Keratinocyte (primary cell): Measurements from ENCODE around the gene PRR19. TPM values are rescaled to one million over a fixed set of nuclear protein-coding genes. Genes with fewer than 3 reads are reported as not detected.

Experiments
- DNase-seq: peaks from one replicate; pipeline ENCODE4 v3.0.0-alpha.2; 2011; ENCODE audit warnings: low read depth, missing footprints, low spot score
- FAIRE-seq: peaks from 2 replicates; lab custom pipeline; 2011; peaks lifted over from hg19 to GRCh38; lab: Jason Lieb, UNC
- H2AFZ ChIP-seq: 2 replicates; pipeline ENCODE4 v1.6.0; 2012; ENCODE audit warnings: low read length, control low read depth, inconsistent platforms; ENCODE audit not compliant: control insufficient read depth
- H3K27ac ChIP-seq: 2 replicates; pipeline ENCODE4 v1.5.1; 2011; ENCODE audit warnings: low read length; ENCODE audit not compliant: control insufficient read depth, insufficient read depth
- H3K27me3 ChIP-seq: 3 replicates; pipeline ENCODE4 v1.6.0; 2011; ENCODE audit warnings: low read length; ENCODE audit not compliant: control insufficient read depth, insufficient read depth; ENCODE audit errors: extremely low read depth
- H3K36me3 ChIP-seq, 2 experiments: 2 replicates in 1 of 2; 3 replicates in 1 of 2; pipeline ENCODE4 v1.5.1; 2011; ENCODE audit warnings: low read length in 2 of 2, mild to moderate bottlenecking in 1 of 2; ENCODE audit not compliant: control insufficient read depth in 2 of 2, insufficient read depth in 2 of 2; ENCODE audit errors: extremely low read depth in 1 of 2
- H3K4me1 ChIP-seq: 3 replicates; pipeline ENCODE4 v1.5.1; 2011; ENCODE audit warnings: low read length; ENCODE audit not compliant: control insufficient read depth, insufficient read depth; ENCODE audit errors: extremely low read depth
- H3K4me2 ChIP-seq: 3 replicates; pipeline ENCODE4 v1.6.0; 2011; ENCODE audit warnings: low read depth, low read length; ENCODE audit not compliant: control insufficient read depth, insufficient read depth; ENCODE audit errors: extremely low read depth
- H3K4me3 ChIP-seq, 3 experiments: fragments of 200-600 bp in 1 of 3; sonication (generic) in 1 of 3; 2 replicates in 2 of 3; 3 replicates in 1 of 3; pipeline ENCODE4 v1.5.1; 2011 to 2016; ENCODE audit warnings: low read length in 3 of 3, mild to moderate bottlenecking in 3 of 3, control low read depth in 2 of 3, inconsistent platforms in 1 of 3, low read depth in 1 of 3, mixed read lengths in 1 of 3, mixed run types in 1 of 3, moderate library complexity in 1 of 3; ENCODE audit not compliant: control insufficient read depth in 2 of 3, insufficient read depth in 2 of 3; ENCODE audit errors: extremely low read depth in 1 of 3
- H3K79me2 ChIP-seq: 2 replicates; pipeline ENCODE4 v1.6.0; 2012; ENCODE audit warnings: low read length; ENCODE audit not compliant: control insufficient read depth, insufficient read depth
- H3K9ac ChIP-seq: 3 replicates; pipeline ENCODE4 v1.6.0; 2011; ENCODE audit warnings: low read length; ENCODE audit not compliant: control insufficient read depth, insufficient read depth; ENCODE audit errors: extremely low read depth
- H3K9me1 ChIP-seq: 3 replicates; pipeline ENCODE4 v1.6.0; 2011; ENCODE audit warnings: low read length; ENCODE audit not compliant: control insufficient read depth, insufficient read depth; ENCODE audit errors: extremely low read depth
- H3K9me3 ChIP-seq: 2 replicates; pipeline ENCODE4 v1.5.1; 2012; ENCODE audit warnings: low read depth, low read length; ENCODE audit not compliant: control insufficient read depth
- H4K20me1 ChIP-seq: 3 replicates; pipeline ENCODE4 v1.6.0; 2011; ENCODE audit warnings: low read length; ENCODE audit not compliant: control insufficient read depth, insufficient read depth; ENCODE audit errors: extremely low read depth
- EZH2 ChIP-seq: IDR thresholded peaks from one replicate; pipeline ENCODE4 v1.6.1; 2012; ENCODE audit warnings: inconsistent platforms, mild to moderate bottlenecking, low read length, moderate library complexity
- dilution Hi-C: fragments of 300-500 bp; cut with MboI; formaldehyde crosslinking; loops from one replicate; pipeline ENCODE4 v1.7.0; 2020; ENCODE audit warnings: low sequenced_read_pairs; ENCODE audit not compliant: extremely low pct_ligation_motif_present
- polyA plus RNA-seq, 5 experiments: library from polyadenylated mRNA; depleted of rRNA in 3 of 5; stranded (reverse) in 3 of 5; stranded (forward) in 1 of 5; unstranded in 1 of 5; fragments of >200 nt; gene quantifications; 1 replicate in 1 of 5; 2 replicates in 3 of 5; 3 replicates in 1 of 5; pipeline versions ENCODE4 v1.2.1 to v1.2.3, GENCODE V29; 2011 to 2012; ENCODE audit warnings: missing spikeins in 2 of 5, low read depth in 1 of 5, low replicate concordance in 1 of 5
- TF ChIP-seq, protein P1 (sequence below), 3 experiments: IDR thresholded peaks in 1 of 3; conservative IDR thresholded peaks in 1 of 3; optimal IDR thresholded peaks in 1 of 3; 2 replicates in 2 of 3; 3 replicates in 1 of 3; pipeline versions ENCODE3 to v1.5.1; 2011; ENCODE audit warnings: low read length in 3 of 3, mild to moderate bottlenecking in 3 of 3, moderate library complexity in 2 of 3, control low read depth in 1 of 3, inconsistent platforms in 1 of 3; ENCODE audit not compliant: insufficient read depth in 2 of 3; ENCODE audit errors: extremely low read depth in 1 of 3

Gene PRR19
- polyA plus RNA-seq, 1 donor (not counting 4 experiments of a cell fraction or from before 2014, with no cell fraction given) = 0.25 TPM

DNA sequence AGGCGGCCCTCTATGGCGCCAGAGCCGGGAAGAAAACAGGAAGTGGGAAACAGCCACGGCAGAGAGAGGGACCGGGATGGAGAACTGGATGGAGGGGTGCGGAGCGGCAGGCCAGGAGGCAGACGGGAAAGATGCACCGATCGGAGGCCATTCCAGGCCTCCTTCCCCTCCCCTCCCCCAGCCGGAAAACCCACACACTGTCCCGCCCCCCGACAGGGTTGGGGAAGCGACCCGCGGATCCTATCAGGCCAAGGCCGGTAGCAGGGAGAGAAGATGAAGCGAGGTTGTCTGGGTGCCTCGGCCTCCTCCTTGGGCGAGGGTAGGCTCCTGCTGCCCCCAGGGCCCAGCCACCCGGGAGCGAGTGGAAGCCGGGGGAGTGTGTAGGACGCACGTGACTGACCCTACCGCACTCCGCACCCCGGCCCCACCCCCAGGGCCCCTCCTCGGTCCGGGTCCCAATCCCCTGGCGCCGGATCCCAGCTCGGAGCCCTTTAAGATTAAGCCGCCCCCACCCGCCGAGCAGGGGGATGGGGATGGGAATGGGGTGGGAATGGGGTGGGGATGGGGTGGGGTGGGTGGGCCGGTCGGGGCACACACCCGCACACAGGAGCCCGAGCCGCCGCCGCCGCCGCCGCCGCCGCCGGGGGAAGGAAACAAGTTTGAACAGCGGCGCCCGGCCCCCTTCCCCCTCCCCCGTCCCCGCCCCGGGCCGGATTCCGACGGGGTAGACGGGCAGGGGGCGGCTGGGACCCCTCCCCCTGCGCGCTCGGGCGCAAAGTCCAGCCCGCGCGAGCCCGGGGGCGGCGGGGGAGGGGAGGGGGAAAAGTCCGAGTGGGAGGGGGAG is 48.5 kb upstream of the PRR19 start:
- H3K9me3 ChIP-seq = no peaks in the 10 kb centered on the region
- peak overlapping the region; percentile 89 for H3K27ac ChIP-seq
- H4K20me1 ChIP-seq = peaks cover 18% of the 10 kb centered on the region
- H3K4me1 ChIP-seq = peaks cover 36% of the 10 kb centered on the region
- H3K4me2 ChIP-seq = peak overlapping the region; percentile 91
- DNase-seq (no peak), FAIRE-seq (no peak)
- no peaks in the 10 kb centered on the region for H3K9me1 ChIP-seq
- H2AFZ ChIP-seq = no peak overlapping the region
- H3K36me3 ChIP-seq = peaks cover 13 to 21% of the 10 kb centered on the region in 2 experiments
- peak overlapping the region; percentile 71 to 92 (median 75) for H3K4me3 ChIP-seq
- H3K9ac ChIP-seq = peak overlapping the region; percentile 95
- H3K27me3 ChIP-seq = no peaks in the 10 kb centered on the region
- TF ChIP-seq, protein P1, sequence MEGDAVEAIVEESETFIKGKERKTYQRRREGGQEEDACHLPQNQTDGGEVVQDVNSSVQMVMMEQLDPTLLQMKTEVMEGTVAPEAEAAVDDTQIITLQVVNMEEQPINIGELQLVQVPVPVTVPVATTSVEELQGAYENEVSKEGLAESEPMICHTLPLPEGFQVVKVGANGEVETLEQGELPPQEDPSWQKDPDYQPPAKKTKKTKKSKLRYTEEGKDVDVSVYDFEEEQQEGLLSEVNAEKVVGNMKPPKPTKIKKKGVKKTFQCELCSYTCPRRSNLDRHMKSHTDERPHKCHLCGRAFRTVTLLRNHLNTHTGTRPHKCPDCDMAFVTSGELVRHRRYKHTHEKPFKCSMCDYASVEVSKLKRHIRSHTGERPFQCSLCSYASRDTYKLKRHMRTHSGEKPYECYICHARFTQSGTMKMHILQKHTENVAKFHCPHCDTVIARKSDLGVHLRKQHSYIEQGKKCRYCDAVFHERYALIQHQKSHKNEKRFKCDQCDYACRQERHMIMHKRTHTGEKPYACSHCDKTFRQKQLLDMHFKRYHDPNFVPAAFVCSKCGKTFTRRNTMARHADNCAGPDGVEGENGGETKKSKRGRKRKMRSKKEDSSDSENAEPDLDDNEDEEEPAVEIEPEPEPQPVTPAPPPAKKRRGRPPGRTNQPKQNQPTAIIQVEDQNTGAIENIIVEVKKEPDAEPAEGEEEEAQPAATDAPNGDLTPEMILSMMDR (optimal IDR thresholded peaks at IDR 0.05 in 1 of 3, IDR thresholded peaks at IDR 0.05 in 1 of 3, conservative IDR thresholded peaks at IDR 0.05 in 1 of 3; ENCODE audit: extremely low read depth in 1 of 3, insufficient read depth in 2 of 3, low read length in 3 of 3) = no peak
- no peak for TF ChIP-seq EZH2
- peaks cover 56% of the 10 kb centered on the region for H3K79me2 ChIP-seq
- dilution Hi-C loops = no loop called here

DNA sequence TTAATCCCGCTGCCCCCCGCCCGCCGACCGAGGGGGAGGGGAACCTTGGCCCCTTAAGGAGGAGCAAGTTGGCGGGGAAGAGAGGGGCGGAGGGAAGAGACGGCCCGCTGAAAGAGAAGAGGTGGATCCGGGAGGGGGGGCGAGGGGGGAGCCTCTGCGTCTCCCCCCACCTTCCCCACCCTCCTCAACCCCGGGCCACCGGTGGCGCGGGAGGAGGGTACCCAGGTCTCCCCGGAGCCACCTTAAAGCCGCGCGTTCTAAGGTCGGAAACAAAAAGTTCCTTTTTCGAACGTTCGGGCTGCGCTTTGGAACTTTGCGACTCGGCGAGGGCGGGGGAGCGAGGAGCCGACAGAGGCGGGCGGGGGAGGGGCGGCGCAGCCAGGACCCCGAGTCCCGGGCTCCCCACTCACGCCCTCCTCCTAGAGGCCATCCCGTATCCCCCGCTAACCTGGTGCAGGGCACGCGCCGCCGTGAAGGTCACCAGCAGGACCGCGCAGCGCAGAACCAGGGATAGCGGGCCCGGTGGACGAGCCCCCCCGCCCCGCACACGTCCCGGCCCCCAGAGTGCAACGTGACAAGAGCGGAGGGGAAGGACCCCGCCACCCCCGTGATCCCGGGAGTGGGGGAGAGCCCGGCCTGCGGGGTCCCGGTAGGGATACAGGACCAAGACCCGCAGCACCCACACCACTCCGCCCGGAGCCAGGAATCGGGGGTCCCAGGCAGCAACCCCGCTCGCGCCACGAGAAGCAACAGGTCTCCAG is 47.7 kb upstream of the PRR19 start:
- Histone ChIP-seq H3K9me1 (no peaks in the 10 kb centered on the region), H3K4me2 (peak overlapping the region; percentile 27), H3K9ac (peak overlapping the region; percentile 95), H3K27me3 (no peaks in the 10 kb centered on the region), H3K79me2 (peaks cover 50% of the 10 kb centered on the region), H3K36me3 (peaks cover 11 to 13% of the 10 kb centered on the region in 2 experiments), H3K9me3 (no peaks in the 10 kb centered on the region), H3K27ac (peak overlapping the region; percentile 89), H3K4me1 (peaks cover 36% of the 10 kb centered on the region), H3K4me3 (peak overlapping the region; percentile 71 to 92 (median 77)), H4K20me1 (peaks cover 18% of the 10 kb centered on the region), H2AFZ (no peak overlapping the region)
- dilution Hi-C loops = no loop called here
- FAIRE-seq (no peak), DNase-seq (no peak)
- TF ChIP-seq EZH2 = no peak
- TF ChIP-seq, protein P1 (optimal IDR thresholded peaks at IDR 0.05 in 1 of 3, IDR thresholded peaks at IDR 0.05 in 1 of 3, conservative IDR thresholded peaks at IDR 0.05 in 1 of 3; ENCODE audit: extremely low read depth in 1 of 3, insufficient read depth in 2 of 3, low read length in 3 of 3) = no peak
